HG03045 (cell line): ENCODE results near the gene BEAN1.

Source experiments
- ATAC-seq: cut with Tn5 transposase; IDR thresholded peaks from one replicate; pipeline ENCODE4 v1.9.1; 2021; ENCODE audit warnings: mild to moderate bottlenecking, moderate library complexity; ENCODE audit not compliant: unreplicated experiment

The BEAN1 gene

GRCh38 chr16:66416939-66417700 lies 10.0 kb upstream of the BEAN1 start:
- no peak for ATAC-seq

- no peak for ATAC-seq
Observed at GRCh38 chr16:66418165-66418962, 8.7 kb upstream of the BEAN1 start.

DNA sequence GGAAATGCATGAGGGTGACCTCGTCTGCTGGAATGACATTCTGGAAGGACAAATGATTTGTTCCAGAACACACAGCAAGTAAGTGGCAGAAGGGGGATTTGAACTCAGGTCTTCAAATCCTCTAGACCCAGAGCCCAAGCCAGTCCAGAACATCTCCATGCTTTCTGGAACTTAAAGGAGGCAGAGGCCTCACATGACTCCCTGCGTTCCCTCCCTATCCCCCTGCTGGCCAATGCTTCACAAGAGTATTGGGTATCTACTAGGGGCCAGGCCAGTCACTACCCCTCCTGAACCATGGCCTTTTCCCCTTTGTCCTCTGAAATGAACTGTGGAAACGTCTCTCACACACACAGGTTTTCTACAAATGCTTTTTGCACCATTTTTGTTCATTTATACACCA lies 7.6 kb upstream of the BEAN1 start:
- ATAC-seq, result no peak

DNA sequence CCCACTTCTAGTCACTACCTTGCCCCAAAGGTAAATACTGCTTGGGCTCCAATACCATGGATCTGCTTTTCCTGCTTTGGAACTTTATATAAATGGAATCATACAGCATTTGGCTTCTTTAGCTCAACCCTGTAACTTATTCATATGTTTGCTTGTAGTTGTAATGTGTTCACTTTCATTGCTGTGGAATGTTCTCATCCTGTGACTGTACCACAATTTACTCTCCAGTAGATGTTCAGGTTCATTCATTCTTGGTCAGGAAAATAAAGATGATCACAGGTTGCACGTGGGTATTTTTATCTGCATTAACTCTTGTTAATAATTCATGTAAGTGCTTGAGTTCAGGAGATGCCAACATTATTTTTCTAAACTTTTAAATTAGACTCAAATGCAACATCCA lies 6.7 kb upstream of the BEAN1 start:
- no peak for ATAC-seq

GRCh38 chr16:66421891-66422290 lies 5.2 kb upstream of the BEAN1 start:
- no peak for ATAC-seq

GRCh38 chr16:66422366-66422765 lies 4.7 kb upstream of the BEAN1 start:
- ATAC-seq, result no peak

- no peak for ATAC-seq
Observed at GRCh38 chr16:66423177-66423576, 3.9 kb upstream of the BEAN1 start.

DNA sequence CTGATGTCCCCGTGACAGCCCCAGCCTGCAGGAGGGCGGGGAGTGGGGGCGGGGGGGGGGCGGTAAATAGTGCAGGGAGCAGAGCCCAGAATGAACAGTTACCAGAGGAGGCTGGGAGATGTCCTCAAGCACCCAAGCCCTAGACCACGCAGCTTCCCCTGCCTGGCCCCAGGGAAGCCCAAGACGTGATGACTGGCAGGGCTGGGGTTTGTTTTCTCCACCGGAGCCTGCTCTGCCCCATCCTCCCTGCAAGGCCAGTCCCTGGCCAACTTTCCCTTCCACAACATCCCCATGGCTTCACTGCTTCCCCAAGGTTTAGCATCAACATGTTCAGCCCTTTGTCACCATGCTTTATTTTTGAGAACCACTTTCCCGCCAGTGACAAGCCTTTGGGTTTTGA lies 1.4 kb upstream of the BEAN1 start:
- ATAC-seq, result no peak

DNA sequence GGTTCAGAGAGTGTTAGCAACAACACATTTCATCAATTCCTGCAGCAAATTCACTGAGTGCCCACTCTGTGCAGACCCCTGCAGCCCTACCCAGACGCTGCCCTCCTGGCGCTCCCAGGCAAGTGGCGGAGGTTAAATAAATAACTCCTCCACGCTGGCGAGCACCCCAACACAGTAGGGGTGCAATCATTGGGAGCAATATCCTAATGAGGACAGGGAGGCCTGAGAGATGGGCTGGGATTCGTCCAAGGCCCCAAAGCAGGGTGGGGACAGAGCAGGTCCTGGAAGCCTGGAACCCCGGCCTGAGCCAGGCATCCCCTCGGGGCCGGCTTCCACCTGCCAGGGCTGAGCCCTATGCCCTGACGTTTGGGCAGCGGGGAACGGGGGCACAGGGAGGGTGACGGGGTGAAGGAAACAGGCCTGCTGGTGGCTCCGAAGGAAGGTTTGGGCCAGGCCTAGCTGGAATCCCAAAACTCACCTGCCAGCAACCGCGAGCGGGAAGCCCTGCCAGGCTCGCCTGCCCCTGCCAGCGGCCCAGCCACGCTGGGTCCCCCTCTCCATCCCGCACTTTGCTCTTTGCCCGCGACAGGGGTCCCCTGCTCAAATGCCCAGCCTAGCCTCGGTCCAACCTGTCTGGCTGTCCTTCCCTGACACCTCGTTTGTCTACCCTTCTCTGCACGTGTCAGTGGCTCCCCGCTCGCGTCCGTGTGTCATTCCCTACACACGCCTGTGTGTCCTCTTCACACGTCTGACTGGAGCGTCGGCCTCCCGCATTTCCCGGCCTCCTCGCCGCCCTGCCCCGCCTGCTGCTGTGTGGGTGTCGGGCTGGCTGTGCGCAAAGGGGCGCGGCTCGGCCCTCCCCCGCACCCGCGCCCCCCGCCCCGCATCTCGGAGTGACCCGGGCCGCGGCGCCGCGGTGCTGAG lies 721 bp upstream of the BEAN1 start:
- no peak for ATAC-seq

DNA sequence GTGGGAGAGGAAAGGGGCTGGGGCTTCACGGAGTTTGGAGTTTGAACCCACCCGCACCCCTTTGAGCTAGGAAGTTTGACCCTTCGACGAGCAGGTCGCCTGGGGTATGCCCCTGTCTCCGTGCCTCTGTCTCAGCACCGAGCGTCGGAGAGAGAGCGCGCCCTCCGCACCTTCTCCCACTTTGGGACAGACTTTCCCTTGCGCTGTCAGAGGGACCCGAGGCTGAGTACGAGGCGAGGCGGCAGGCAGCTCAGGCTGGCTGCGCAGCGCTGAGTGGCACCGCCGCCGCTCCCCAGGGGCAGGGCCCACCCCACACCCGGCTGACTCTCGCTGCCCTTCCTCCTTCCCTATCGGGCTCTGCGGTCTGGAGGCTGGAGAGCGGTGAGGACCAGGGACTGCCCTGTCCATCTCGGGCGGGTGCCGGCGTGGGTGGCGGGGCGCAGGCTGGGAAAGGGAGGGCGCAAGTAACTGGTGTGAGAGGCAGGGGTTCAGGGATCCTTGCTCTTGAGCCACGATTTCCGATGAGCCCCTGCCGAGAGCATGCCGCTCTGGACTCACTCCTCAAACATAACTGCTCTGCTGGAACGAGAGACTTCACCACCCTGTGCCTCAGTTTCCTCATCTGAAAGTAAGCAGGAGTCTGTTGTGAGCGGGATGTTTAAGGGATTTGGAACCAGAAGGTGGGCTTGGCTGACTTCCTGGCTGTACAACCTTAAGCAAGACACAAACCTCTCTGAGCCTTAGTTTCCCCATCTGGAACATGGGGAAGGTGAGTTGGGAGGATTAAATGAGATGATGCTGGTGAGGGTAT lies 981 bp downstream of the BEAN1 start:
- ATAC-seq, result no peak

- ATAC-seq, result no peak
Observed at GRCh38 chr16:66428682-66429251, 1.7 kb downstream of the BEAN1 start.

- no peak for ATAC-seq
Observed at GRCh38 chr16:66429290-66429962, 2.3 kb downstream of the BEAN1 start.

GRCh38 chr16:66430214-66430613 lies 3.1 kb downstream of the BEAN1 start:
- ATAC-seq, result no peak

DNA sequence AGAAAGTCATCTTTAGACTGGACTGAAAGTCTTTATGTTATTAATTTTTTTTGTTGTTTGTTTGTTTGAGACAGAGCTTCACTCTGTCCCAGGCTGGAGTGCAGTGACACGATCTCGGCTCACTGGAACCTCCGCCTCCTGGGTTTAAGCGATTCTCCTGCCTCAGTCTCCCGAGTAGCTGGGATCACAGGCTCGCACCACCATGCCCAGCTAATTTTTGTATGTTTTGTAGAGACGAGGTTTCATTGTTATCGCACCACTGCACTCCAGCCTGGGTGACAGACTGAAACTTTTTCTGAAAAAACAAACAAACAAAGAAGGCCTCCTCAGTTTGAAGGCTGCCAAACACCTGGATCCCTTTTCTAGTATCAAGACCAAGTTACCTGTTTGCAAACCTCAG lies 4.7 kb downstream of the BEAN1 start:
- no peak for ATAC-seq

DNA sequence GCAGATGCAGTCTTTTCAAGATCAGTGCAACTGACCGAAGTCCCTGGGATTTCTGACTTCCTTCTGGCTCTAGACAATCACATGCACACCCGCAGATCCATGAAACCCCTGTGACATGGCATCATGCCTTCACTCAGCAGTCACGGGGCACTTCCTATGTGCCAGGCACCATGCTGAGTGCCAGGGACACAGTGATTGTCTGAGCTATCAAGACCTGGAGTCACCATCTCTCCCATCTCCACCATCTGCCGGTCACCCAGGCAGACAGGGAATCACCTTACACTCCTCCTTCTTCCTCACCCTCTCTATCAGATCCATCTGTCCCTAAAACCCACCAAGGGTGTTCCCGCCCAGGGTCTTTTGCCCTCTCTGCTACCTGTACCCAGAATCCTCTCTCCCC lies 5.3 kb downstream of the BEAN1 start:
- ATAC-seq, result no peak

GRCh38 chr16:66434619-66435430 lies 7.7 kb downstream of the BEAN1 start:
- no peak for ATAC-seq

- no peak for ATAC-seq
Observed at GRCh38 chr16:66435896-66436295, 8.8 kb downstream of the BEAN1 start.

DNA sequence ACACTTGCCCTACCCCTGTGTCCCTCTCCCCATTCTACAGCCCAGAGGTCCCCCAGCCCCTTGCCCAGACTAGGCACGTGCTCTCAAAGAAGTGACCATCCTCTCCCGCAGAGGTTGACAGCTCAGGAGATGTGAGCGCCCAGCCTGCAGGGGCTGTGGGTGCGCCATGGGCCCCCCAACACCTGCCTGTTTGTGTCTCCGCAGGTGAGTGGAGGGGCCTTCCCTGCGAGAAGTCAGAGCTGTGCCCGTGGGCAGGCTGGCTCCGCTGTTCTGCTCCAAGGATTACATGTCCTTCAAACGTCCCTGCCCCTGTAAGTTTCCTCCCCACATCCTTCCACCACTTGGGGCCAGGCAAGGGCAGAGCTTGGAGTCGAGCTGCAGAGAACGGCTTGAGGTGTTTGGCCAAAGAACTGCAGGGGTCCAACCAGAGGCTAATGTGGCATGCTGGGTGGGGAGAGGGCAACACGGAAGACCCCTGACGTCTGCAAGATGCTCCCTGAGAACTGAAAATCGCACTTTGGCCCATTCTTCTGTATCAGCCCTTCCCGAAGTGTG lies 10.4 kb downstream of the BEAN1 start:
- ATAC-seq, result no peak
